ENCODE results near the gene DNAJC17. TPM values are rescaled to one million over a fixed set of nuclear protein-coding genes. Genes with fewer than 3 reads are reported as not detected.
A peak's percentile ranks its signal among the peaks of the same experiment; 100 is the strongest.

Gene DNAJC17
- total and polyA plus RNA-seq, 2 experiments from 2014 or later: 36.5 to 53.9 TPM

DNA sequence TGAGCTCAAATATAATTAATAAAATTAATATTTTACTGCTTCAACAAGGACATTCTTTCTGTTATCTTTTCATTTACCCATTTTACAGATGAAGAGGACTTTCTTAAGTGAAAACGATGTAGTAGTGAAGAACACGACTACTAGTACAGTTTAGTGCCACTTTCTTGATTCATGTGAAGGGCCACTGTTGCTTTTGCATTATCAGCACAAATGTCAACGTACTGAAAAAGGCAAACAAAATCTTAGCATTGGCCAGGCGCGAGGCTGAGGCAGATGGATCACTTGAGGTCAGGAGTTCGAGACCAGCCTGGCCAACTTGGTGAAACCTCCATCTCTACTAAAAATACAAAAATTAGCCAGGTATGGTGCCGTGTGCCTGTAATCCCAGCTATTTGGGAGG lies 11.8 kb upstream of the DNAJC17 start:
- 84% methylated on average over 7 of the region's 7 CpGs for WGBS (ENCODE audit: low lambda C conversion rate, missing lambda C conversion rate)
- H3K79me2 ChIP-seq: no peaks in the 10 kb centered on the region
- H3K4me2 ChIP-seq: no peak overlapping the region
- no peaks in the 10 kb centered on the region for H4K20me1 ChIP-seq (ENCODE audit: insufficient read depth, poor library complexity, severe bottlenecking)
- no peak overlapping the region for H2AFZ ChIP-seq
- no peaks in the 10 kb centered on the region for H3K9me3 ChIP-seq (ENCODE audit: low read depth)
- no peaks in the 10 kb centered on the region for H3K36me3 ChIP-seq (replicated peaks; ENCODE audit: insufficient read depth, low read depth)
- TF ChIP-seq, protein P1, sequence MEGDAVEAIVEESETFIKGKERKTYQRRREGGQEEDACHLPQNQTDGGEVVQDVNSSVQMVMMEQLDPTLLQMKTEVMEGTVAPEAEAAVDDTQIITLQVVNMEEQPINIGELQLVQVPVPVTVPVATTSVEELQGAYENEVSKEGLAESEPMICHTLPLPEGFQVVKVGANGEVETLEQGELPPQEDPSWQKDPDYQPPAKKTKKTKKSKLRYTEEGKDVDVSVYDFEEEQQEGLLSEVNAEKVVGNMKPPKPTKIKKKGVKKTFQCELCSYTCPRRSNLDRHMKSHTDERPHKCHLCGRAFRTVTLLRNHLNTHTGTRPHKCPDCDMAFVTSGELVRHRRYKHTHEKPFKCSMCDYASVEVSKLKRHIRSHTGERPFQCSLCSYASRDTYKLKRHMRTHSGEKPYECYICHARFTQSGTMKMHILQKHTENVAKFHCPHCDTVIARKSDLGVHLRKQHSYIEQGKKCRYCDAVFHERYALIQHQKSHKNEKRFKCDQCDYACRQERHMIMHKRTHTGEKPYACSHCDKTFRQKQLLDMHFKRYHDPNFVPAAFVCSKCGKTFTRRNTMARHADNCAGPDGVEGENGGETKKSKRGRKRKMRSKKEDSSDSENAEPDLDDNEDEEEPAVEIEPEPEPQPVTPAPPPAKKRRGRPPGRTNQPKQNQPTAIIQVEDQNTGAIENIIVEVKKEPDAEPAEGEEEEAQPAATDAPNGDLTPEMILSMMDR (IDR thresholded peaks at IDR 0.05; ENCODE audit: poor library complexity): no peak
- no peak for TF ChIP-seq EZH2phosphoT487 (IDR thresholded peaks at IDR 0.05; ENCODE audit: low read depth, severe bottlenecking, unreplicated experiment)
- H3K27ac ChIP-seq: no peak overlapping the region
- no peaks in the 10 kb centered on the region for H3K27me3 ChIP-seq
- H3K9me2 ChIP-seq (replicated peaks; ENCODE audit: insufficient read depth): no peaks in the 10 kb centered on the region
- no peaks in the 10 kb centered on the region for H3K4me1 ChIP-seq (ENCODE audit: insufficient read depth)
- no peak overlapping the region for H3K4me3 ChIP-seq
- DNase-seq (ENCODE audit: low spot score): no peak

DNA sequence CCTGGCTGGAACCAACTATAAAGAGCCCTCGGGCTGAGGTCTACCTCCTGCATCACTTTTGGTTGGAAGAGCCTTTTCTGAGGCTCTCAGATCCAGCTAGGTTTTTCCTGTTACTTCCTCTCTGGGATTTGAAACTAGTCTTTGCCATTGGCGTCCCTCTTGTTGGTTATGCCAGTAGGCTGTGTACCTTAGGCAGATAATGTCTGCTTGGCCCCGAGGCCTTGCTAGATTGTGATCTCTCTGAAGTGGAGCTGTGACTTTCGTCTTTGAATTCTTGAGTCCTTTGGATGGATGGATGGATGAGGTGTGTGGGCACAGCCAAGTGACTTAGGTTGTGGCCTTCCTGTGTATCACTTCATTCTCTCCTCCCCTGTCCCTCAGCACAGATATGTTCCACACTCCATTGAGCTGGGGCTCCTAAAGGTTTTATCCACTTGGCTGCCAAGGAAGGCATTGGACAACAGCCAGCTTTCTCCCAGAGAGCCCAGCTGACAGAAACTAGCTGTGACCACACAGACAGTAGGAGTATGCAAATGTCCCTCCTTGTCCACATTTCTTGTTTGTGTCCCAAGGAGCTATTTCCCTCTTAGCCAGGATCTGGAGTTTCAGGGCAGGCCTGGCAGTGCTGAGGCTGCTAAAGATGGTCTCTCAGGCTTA lies 7.9 kb upstream of the DNAJC17 start:
- TF ChIP-seq EZH2phosphoT487 (IDR thresholded peaks at IDR 0.05; ENCODE audit: low read depth, severe bottlenecking, unreplicated experiment): no peak
- DNase-seq (ENCODE audit: low spot score): no peak

DNA sequence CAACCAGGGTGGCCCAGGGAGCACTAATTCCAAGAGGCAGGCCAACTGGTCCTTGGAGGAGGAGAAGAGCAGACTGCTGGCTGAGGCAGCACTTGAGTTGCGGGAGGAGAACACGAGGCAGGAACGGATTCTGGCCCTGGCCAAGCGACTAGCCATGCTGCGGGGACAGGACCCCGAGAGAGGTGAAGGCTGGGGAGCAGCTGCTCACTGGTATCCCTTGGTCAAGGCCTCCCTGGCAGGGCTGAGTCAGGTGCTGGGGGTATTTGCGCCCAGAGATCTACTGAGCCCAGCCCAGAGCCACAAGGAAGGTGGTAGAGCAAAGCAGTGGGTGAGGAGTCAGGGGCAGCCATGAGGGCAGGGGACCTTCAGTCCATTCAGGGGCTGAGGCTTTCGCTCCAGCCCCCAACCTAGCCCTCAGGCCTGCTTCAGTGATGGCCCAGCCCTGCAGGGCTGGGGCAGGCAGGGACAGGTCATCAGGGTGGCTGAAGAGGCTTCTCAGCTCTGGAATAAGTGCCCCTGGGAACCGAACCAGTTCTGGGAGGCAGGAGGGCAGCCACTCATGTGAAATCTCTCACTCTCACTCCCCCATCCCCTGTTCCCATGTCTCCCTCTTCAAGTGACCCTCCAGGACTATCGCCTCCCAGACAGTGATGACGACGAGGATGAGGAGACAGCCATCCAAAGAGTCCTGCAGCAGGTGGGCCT lies 5.6 kb upstream of the DNAJC17 start:
- no peaks in the 10 kb centered on the region for H3K9me2 ChIP-seq (replicated peaks; ENCODE audit: insufficient read depth)
- H3K79me2 ChIP-seq: peaks cover 8% of the 10 kb centered on the region
- H3K9me3 ChIP-seq (ENCODE audit: low read depth): no peaks in the 10 kb centered on the region
- TF ChIP-seq EZH2phosphoT487 (IDR thresholded peaks at IDR 0.05; ENCODE audit: low read depth, severe bottlenecking, unreplicated experiment): no peak
- no peaks in the 10 kb centered on the region for H3K4me1 ChIP-seq (ENCODE audit: insufficient read depth)
- 97% methylated on average over 12 of the region's 12 CpGs for whole genome bisulfite sequencing (ENCODE audit: low lambda C conversion rate, missing lambda C conversion rate)
- no peaks in the 10 kb centered on the region for H4K20me1 ChIP-seq (ENCODE audit: insufficient read depth, poor library complexity, severe bottlenecking)
- H2AFZ ChIP-seq: no peak overlapping the region
- H3K27ac ChIP-seq: no peak overlapping the region
- H3K4me3 ChIP-seq: no peak overlapping the region
- H3K27me3 ChIP-seq: no peaks in the 10 kb centered on the region
- no peak for DNase-seq (ENCODE audit: low spot score)
- H3K4me2 ChIP-seq: no peak overlapping the region
- H3K36me3 ChIP-seq (replicated peaks; ENCODE audit: insufficient read depth, low read depth): no peaks in the 10 kb centered on the region

More for the DNA sequence above, 7.9 kb upstream of the DNAJC17 start:
- Histone ChIP-seq H3K4me1 (ENCODE audit: insufficient read depth) (no peaks in the 10 kb centered on the region), H3K4me3 (no peak overlapping the region), H3K27ac (no peak overlapping the region), H3K9me2 (replicated peaks; ENCODE audit: insufficient read depth) (no peaks in the 10 kb centered on the region), H3K9me3 (ENCODE audit: low read depth) (no peaks in the 10 kb centered on the region), H3K79me2 (no peaks in the 10 kb centered on the region), H3K27me3 (no peaks in the 10 kb centered on the region), H4K20me1 (ENCODE audit: insufficient read depth, poor library complexity, severe bottlenecking) (no peaks in the 10 kb centered on the region), H3K4me2 (no peak overlapping the region), H2AFZ (no peak overlapping the region), H3K36me3 (replicated peaks; ENCODE audit: insufficient read depth, low read depth) (no peaks in the 10 kb centered on the region)
- 84% methylated on average over 4 of the region's 4 CpGs for WGBS (ENCODE audit: low lambda C conversion rate, missing lambda C conversion rate)

DNA sequence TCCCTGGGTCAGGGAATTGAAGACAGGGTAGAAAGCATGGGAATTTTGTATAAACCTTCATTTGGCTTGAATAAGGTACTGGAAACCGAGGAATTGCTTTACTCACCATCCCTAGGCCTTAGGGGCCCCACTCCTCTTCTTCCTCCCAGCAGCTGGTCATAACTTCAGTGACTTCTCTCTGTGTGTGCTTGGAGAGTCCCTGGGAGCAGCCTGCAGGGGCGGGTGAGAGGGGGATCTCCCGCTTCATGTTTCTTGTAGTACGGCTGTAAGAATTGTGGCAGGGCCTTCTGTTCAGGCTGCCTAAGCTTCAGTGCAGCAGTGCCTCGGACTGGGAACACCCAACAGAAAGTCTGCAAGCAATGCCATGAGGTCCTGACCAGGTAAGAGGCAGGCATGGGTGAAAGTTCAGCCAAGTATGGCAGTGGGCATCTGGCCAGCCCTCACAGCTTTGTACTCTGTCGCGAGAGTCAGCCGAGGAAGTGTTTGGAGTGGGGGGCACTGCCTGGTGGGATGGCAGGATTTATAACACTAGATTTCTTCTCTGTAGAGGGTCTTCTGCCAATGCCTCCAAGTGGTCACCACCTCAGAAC lies 1.7 kb upstream of the DNAJC17 start:
- TF ChIP-seq EZH2phosphoT487 (IDR thresholded peaks at IDR 0.05; ENCODE audit: low read depth, severe bottlenecking, unreplicated experiment): no peak
- TF ChIP-seq, protein P1 (IDR thresholded peaks at IDR 0.05; ENCODE audit: poor library complexity): no peak
- no peak for TF ChIP-seq EZH2 (IDR thresholded peaks at IDR 0.05; ENCODE audit: borderline replicate concordance)
- Histone ChIP-seq H3K4me1 (ENCODE audit: insufficient read depth) (peaks cover 5% of the 10 kb centered on the region), H3K9me3 (ENCODE audit: low read depth) (no peaks in the 10 kb centered on the region), H4K20me1 (ENCODE audit: insufficient read depth, poor library complexity, severe bottlenecking) (no peaks in the 10 kb centered on the region), H3K9me2 (replicated peaks; ENCODE audit: insufficient read depth) (no peaks in the 10 kb centered on the region), H3K36me3 (replicated peaks; ENCODE audit: insufficient read depth, low read depth) (no peaks in the 10 kb centered on the region), H3K27me3 (no peaks in the 10 kb centered on the region), H3K4me3 (no peak overlapping the region), H3K4me2 (peak overlapping the region; percentile 76), H3K27ac (no peak overlapping the region), H3K79me2 (peaks cover 35% of the 10 kb centered on the region), H2AFZ (no peak overlapping the region)
- WGBS (ENCODE audit: low lambda C conversion rate, missing lambda C conversion rate): 78% methylated on average over 8 of the region's 8 CpGs
- no peak for DNase-seq (ENCODE audit: low spot score)

Data from hepatocyte (in vitro differentiated cells).